ENCODE data around the gene MGAT4A.

Gene MGAT4A

GRCh38 chr2:98569197-98569793, 161.6 kb downstream of the MGAT4A start:
- Histone ChIP-seq H3K27me3 (ENCODE audit: insufficient read depth, low read length, poor library complexity, severe bottlenecking) (no peaks in the 10 kb centered on the region), H3K4me2 (ENCODE audit: low read depth, low read length, poor library complexity, severe bottlenecking) (no peak overlapping the region), H4K20me1 (ENCODE audit: insufficient read depth, low read length, poor library complexity, severe bottlenecking) (no peaks in the 10 kb centered on the region), H3K9me2 (replicated peaks; ENCODE audit: low read depth, low read length) (no peaks in the 10 kb centered on the region), H3F3A (ENCODE audit: low read depth) (no peaks in the 10 kb centered on the region), H3K4me3 (ENCODE audit: low read length, poor library complexity, severe bottlenecking) (no peak overlapping the region), H2AFZ (ENCODE audit: low read length) (no peak overlapping the region), H3K36me3 (ENCODE audit: insufficient read depth, low read length) (peaks cover 48% of the 10 kb centered on the region; the same call in 1 of the 2 replicates), H3K9me3 (ENCODE audit: insufficient read depth, low read depth, low read length) (no peaks in the 10 kb centered on the region), H3K9ac (ENCODE audit: low read depth, low read length, poor library complexity, severe bottlenecking) (no peak overlapping the region), H3K4me1 (ENCODE audit: insufficient read depth, low read length, poor library complexity, severe bottlenecking) (no peaks in the 10 kb centered on the region), H3K79me2 (ENCODE audit: insufficient read depth, low read length) (no peaks in the 10 kb centered on the region)
- TF ChIP-seq CTCF (conservative IDR thresholded peaks at IDR 0.05; ENCODE audit: low read length) (peak; percentile 98), EZH2phosphoT487 (IDR thresholded peaks at IDR 0.05; ENCODE audit: borderline replicate concordance) (no peak)

All from Loucy (cell line).